ENCODE results near the gene TCF12.
"Not testable (repeated sequence)": the region's sequence is repeated elsewhere in the genome, so short reads cannot be mapped to it uniquely, and the experiment has no call there.

The TCF12 gene

DNA sequence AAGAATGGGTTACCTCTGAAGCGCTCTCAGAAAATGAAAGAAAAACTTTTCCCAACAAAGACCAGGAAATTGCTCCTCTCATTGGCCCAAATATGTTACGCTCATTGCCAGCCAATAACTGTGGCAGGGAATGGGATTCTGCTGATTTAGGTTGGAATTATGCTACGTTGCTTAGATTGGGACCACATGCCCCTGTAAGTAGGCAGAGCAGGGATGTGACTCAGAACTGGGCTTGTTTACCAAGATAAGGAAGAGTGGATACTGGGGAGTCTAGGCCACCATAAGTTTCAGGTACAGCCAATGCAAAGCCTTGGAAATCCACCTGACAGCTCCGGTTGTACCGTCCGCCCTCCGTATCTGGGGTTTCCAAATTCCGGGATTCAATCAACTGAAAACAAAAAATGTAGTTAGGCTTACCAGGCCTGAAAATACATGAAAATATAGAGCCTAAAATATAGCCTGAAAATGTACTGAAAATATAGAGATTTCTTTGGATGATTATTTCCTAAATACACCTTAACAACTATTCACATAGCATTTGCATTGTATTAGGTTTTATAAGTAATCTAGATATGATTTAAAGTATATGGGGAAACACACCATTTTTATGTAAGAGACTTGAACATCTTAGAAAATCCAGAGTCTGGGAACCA, 1.5 kb upstream of the TCF12 start:
- no peak for DNase-seq

DNA sequence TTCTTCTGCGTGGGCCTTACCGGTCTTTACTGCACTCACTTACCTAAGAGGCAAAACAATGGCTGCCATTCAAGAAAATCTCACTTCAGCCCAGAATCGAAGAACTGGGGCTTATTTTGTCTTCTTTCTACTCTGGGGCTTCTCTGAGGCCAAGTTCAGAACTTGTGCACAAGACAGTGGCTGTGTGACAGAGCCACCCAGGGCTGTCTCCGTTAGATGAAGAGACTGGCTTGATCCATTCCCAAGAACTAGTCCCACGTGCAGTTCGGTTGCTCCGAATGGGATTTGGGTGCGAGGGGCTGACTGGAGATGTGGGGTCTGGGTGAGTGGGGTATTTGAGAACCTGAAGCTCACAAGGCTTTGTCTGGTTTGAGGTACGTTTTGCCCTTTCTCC, 795 bp upstream of the TCF12 start:
- no peak for DNase-seq

DNA sequence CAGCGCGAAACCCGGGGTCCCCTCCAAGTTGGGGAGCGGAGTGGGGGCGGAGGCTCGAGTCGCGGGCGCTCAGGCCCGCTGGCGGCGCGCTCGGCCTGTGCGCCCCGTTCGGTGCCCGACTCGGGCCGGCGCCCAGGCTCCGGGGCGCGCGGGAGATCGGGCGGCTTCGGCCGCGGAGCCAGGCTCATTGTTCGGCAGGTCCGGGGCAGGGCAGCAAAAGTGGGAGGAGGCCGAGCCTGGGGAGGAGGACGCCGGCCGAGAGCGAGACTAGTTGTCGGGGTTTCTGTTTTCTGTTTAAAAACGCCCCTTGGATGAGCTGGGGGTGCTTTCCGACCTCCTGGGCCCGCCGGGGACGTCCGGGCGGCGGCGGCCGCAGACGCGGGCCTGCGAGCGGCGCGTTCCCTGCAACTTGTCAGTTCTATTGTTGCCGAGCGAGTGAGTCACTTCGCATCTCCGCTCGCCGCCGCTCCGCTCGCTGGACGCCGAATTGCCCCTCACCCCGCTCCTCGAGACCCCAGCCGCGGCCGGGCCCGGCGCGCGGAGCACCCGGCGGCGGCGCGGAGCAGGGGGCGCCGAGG, 676 bp downstream of the TCF12 start:
- DNase-seq: peak; percentile 75

DNA sequence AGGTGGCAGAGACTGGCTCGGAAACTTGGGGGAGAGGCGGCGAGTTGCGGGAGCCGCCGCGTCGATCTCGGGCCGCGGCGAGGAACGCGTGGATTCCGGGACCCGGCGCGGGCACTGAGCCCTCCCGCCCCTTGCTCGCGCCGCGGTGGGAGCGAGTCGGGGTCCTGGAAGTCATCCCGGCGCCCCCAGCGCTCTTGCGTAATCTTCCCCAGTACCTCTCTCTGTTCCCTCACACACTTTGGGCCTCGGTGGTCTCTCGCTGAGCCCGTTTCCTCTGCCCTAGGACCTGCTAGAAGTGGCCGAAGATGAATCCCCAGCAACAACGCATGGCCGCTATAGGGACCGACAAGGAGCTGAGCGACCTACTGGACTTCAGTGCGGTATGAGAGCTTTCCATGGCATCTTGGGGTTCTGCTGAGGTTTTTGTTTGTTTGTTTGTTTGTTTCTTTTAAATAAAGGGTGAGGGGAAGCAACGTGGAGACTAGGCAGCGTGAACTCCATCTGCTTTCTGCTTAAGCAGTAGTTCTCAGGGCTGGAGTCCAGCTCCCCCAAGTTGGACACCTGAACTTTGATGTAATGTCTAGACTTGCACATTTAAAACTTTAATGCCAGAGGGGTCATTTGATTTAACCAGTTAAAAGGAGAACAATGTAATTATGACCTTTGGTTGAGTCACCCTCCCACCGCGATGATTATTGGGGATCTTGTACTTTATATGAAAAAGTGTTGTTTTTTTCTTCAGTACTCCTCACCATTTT, 1.3 kb downstream of the TCF12 start:
- DNase-seq: peak; percentile 33

DNA sequence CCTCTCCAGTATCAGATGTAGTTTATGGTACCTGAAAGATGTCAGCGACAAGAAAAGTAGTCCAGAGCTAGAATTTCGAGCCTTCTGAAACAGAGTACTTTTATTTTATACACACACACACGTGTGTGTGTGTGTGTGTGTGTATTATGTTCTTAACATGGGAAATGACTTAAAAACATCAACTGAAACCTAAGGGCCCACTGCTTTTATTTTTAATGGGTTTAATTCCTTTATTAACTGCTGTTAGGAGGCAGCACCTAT, 1.9 kb downstream of the TCF12 start:
- no peak for DNase-seq

DNA sequence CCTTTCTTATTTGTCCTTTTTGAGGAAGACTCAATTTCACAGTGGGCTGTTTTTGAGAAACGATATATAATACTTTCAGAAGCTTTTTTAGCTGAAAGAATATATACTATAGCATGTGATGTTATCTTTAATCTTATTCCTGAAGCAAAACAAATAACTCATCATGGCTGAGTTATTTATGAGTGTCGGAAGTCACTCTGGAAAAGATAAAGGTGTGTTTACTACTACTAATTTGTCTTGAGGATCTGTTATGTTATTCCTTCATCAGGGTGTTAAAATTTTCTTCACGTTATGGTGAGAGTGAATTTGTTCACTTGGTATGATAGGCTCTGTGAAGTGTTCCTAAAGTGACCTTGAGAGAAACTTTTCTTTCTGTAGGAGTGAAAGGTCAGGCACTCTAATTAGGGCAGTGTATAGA, 4.7 kb downstream of the TCF12 start:
- DNase-seq: no peak

DNA sequence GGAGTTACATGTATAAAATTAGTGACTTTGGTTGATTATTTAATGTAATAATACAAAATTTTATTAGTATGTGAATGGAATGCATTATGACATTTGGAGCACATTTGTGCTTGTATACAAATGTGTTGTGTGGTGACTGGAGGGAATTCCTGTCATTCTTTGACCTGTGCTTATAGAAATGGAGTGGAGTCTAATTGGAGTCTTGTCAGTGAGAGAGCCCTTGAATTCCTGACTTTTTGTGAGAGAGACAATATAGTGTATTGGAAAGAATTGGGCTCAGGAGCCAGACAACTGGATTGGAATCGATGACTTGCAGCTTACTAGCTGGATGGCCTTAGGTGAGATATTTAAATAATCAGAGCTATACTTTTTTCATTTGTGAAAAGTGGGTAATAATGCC, 9.4 kb downstream of the TCF12 start:
- DNase-seq: peak; percentile 57

DNA sequence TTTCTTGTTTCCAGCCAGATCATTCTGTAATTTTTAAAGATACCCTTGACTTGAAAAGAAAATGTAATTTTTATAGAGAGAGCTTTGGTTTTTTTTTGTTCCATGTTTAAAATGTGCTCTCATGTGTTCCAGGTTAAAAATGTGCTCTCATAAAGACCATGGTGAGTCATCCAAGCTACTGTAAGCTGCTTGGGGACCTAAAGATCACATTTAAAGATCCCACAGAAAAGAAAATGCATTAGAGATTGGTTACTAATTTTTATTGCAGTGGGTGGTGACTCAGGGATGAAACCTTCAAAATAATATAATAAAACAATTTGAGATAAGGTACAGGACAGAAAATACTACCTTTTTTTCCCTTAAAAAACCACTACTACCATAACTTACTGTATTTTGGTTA, 11.0 kb downstream of the TCF12 start:
- peak; percentile 70 for DNase-seq

DNA sequence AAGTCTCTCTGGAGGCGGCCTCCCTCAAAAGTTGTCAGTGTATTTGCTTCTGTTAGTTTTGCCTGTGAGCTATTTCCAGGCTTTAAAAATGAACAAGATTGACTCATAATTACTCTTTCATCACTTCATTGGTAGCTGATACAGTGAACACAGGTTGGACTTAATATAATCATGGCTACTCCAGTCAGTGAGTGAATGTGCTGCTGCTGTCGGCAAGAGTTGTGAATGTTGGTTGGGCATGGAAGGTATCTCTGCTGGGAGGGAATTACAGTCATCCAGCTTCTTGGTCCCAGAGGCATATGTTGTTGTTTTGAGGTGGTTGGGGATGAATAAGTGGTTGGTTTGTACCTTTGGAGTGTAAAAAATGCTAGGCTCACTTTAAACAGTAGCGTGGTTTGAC, 11.5 kb downstream of the TCF12 start:
- no peak for DNase-seq

DNA sequence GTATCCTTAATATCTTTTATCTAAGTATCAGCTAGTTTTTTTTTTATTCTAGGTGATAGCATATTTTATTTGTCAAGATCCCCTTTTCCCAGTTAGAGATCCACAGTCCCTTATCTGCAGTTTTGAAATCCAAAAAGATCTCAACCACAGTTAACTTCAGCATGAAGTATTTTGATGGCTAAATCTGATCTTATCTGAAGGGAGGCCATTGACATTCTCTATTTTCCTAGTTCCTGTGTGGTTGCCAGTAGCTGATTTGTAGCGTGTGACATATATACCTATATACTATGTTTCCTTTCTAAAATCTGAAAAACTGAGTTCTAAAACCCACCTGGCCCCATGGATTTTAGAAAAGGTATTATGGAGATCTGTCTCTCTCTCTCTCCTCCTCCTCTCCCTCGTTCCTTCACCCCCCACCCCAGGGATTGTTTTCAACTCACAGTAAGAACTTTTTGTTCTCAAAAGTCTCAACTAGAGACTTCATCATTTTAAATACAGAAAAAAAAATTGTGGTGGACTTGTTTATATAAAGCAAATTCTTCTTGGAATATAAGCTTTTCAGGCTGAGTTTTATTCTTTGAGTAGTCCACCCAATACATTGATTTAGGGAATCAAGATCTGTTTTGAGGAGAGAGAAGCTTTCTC, 12.3 kb downstream of the TCF12 start:
- DNase-seq: no peak

DNA sequence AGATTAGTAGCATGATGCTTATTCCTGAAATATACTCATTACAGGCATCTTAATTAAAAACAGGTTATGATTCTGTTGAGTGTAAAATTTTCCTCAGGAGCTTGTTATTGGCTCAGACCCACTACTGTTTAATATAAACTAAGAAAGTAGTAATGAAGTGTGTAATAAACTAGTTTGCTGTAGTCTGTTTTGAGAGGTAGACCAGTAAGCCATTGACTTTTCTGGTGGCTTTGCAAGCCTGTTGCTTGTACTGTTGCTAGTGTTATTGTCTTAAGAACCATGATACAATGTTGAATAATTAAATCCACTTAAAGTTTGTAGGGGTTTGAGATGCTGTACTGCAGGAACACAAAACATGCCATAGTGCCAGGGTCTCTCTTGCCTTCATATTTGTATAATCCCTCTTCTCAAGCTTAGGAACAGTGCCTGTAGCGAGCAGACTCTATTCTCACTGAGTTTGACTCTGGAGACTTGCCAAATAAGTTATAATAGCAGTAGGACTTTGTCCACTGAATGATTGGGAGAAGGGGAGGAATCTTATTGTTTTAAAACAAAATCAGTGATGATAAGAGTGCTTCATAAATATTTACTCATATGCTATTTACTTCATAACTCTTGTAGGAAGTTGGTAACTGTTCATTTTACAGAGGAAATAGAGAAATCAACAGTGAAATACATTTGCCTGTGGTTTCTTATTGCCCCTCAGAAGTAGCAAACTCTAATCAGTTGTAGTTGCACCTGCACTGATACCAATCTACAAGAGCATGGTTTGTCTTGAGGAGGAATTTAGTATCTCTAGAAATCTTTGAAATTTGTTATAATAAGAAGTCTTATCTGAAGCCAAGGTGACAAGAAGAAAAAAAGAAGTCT, 13.4 kb downstream of the TCF12 start:
- DNase-seq: no peak

DNA sequence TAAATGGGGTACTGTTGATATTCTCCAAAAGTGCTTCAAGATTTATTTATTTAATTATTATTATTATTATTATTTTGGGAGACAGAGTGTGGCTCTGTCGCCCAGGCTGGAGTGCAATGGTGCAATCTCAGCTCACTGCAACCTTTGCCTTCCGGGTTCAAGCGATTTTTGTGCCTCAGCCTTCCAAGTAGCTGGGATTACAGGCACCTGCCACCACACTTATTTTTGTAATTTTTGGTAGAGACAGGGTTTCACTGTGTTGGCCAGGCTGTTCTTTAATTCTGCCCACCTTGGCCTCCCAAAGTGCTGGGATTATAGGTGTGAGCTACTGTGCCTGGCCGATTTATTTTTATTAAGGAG, 14.0 kb downstream of the TCF12 start:
- DNase-seq: not testable (repeated sequence)

DNA sequence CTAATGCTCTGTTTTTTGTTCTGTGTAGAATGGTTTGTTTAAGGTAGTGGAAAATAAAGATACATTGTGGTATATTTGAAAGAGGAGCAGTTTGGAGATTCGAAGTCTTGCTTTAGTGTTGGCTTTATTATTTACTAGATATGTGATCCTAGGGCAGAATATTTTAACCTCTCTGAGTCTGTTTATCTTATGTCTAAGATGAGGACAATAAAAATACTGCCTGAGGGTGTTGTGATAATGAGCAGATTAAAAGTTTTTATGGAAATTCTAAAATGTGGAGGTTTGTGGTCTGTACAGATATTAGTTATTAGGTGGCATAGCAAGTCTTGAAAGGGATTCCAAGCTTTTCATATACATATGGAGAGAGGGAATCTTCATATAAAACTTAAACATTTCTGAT, 15.0 kb downstream of the TCF12 start:
- DNase-seq: no peak

DNA sequence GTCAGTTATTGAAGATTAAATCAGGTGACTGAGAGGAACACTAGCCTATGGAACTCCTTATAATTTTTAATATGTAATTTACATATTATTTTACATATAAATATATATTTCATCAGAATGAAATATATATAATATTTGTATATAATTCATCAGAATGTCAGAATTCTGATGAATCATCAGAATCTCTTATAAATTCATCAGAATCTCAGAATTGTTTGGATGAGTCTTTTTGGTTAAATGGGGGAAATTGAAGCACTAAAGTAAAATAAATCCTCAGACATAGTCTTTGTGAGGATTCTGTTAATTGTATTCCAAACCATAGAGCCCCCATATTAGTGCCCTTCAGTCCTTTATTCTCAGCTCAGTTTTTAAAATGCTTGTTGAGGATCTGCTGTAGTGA, 15.4 kb downstream of the TCF12 start:
- DNase-seq: no peak

DNA sequence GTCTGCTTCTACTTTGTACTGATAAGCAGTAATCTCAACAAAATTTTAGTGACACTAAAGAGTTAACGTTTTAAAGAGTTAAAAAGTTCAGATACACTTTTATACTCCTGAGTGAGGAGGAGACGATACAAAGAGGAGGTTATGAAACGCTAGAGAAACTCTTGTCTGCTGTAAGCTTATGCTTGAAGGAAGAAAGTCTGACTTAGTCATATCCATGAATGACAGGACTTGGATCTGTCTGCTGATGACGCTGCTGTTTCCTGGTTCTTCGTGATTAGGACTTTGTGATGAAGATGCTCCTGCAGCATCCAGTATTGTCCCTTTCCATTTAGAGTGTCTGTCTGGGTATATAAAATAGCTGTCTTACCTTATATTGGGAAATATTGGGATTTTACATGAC, 15.8 kb downstream of the TCF12 start:
- DNase-seq: no peak

DNA sequence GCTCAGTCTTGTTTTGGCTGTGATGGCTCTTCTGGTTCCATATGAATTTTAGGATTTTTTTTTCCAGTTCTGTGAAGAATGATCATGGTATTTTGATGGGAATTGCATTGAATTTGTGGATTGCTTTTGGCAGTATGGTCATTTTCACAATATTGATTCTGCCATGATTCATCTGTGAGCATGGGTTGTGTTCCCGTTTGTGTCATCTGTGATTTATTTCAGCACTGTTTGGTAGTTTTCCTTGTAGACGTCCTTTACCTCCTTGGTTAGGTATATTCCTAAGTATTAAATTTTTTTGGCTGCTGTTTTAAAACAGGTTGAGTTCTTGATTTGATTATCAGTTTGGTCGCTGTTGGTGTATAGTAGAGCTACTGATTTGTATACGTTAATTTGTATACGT, 18.5 kb downstream of the TCF12 start:
- DNase-seq: no peak

DNA sequence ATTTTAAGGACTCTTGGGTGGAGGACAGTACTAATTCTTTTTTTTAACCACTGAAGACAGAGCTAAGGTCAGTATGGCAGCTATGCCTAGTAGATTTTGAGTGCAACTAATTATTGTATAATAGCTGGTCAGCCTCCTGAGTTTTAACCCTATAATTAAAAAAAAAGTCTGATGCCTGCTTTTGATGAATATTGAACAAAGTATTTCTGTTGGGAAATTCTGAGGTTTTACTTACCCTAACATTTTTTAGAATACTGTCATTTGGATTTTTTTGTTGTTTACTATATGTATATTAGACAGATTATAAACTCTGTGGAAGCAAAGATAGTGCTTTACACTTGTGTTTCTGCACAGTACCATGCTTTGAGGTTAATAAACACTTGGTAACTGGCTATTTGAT, 20.8 kb downstream of the TCF12 start:
- no peak for DNase-seq

DNA sequence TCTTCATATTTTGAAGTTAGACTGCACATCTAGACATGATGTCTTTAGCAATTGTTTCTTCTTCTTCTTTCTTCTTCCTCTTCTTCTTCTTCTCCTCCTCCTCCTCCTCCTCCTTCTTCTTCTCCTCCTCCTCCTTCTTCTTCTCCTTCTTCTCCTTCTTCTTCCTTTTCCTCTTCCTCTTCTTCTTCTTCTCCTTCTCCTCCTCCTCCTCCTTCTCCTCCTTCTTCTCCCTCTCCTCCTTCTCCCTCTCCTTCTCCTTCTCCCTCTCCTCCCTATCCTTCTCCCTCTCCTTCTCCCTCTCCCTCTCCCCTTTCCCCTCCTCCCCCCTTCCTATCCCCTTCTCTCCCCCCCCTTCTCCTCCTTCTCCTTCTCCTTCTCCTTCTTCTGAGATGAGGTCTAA, 21.9 kb downstream of the TCF12 start:
- no peak for DNase-seq

DNA sequence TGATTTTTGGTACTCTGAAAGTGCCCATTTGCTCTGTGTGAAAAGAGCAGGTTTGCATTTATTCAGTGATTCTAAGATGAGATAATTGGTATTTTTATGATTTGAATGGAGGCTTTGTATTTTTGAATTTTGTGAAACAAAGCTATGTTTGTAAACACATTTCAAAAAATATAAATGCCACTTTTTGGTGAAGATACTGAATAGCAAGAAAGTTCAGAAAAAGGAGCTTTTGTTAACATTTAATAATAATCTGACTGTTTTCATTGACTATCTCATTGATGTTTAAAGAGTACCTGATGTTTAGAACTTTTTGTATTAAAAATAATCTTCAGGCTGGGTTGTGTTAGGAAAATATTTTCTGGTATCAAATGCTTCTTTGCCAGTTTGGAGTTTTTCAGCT, 23.7 kb downstream of the TCF12 start:
- no peak for DNase-seq

DNA sequence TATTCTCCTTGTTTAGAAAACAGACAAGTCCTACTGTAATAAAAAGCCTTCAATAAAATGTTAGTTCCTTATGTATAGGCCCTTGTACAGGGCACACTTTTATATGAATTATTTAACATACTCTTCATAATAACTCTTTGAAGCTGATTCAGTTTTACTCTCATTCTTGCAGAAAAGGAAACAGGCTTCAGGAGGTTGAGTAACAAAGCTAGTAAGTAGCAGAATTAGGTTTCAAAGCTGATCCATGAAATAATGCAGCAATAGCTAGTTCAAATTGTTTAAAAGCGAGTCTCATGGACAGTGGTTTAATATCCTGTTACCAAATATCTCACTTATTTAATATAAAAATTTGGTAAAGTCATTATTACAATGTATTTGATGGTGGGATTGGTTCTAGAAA, 25.0 kb downstream of the TCF12 start:
- peak; percentile 63 for DNase-seq

DNA sequence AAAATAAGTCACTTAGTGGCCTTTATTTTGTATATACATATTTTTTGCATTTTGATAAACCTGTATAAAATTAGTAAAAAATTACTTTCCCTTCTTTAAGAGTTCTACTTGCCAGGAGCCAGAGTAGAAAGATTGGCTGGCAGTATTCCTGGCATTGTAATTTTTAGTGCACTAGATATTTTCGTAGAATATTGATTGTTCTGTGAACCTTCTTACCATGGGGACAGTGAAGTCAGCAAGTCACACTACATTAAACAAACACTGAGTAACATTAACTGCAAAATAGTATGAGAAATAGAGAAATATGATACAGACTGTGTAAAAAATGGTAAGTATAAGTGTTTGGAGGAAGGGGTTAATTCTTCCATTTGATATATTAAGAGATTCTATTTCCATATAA, 26.0 kb downstream of the TCF12 start:
- DNase-seq: no peak

DNA sequence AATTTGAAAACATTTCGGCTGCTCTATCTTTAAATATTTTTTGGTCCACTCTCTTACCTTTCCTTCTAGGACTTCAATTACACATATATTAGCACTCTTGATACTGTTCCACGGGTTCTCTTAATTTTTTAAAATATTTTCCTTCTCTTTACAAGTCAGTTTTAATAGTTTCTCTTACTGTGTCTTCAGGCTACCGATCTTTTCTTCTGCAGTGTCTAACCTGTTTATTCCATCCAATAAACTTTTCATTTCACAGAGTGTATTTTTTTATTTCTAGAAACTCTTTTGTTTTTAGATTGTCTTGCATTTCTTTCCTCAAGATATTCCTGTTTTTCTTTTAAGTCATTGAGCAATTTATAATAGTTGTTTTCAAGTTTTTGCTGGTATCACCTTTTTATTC, 27.7 kb downstream of the TCF12 start:
- no peak for DNase-seq

All from fibroblast of skin of abdomen (primary cell).